NCI-H187 (cell line): ENCODE data around the gene CSMD2.

Source experiments
- DNase-seq, 2 experiments: peaks; one replicate each; lab custom pipeline; 2025; lab: John Stamatoyannopoulos, UW

Gene CSMD2

GRCh38 chr1:33640114-33640660, 524.8 kb downstream of the CSMD2 start:
- DNase-seq = no peak

- DNase-seq = no peak
These were observed 527.1 kb downstream of the CSMD2 start for GRCh38 chr1:33637846-33638440.

DNA sequence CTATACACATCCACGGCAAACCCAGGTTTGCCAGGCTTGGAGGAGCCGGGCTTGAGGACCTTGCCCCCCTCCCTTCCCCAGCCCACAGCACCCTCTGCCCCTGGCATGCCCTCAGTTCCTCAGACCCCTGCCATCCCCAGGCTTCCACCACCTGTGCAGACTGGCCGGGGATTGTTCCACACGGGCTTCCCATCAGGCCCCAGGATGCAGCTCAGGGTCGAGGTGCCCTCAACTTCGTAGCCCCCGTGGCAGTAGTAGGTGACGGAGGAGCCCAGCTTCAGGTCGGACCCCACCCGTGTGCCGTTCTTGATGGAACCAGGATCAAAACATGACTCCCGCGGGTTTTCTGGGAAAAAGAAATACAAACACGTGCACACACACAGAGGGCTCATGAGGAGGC, 528.8 kb downstream of the CSMD2 start:
- no peak for DNase-seq

- no peak for DNase-seq
These were observed 529.6 kb downstream of the CSMD2 start for GRCh38 chr1:33635336-33636012.

GRCh38 chr1:33634806-33635205, 530.2 kb downstream of the CSMD2 start:
- no peak for DNase-seq

DNA sequence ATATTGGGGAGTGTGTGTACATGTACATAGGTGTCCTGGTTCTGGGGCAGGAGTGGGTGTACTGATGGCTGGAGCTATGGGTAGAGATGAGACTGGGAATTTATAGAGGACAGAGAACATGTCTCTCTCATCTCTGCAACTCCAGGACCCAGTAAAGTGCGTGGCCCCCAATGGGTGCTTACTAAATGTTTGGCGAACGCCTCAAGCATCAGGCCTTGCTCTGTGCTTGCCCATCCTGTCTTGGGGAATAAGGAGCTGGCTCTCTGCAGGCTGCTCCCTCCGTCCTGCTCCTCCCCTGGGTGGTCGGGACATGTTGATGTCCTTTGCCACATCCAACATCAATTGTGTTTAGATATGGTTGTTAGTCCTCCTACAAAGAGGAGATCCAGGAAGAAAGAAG, 530.9 kb downstream of the CSMD2 start:
- no peak for DNase-seq

- peak; percentile 57 to 74 for DNase-seq
These were observed 531.8 kb downstream of the CSMD2 start for GRCh38 chr1:33633019-33633801.

- no peak for DNase-seq
These were observed 534.3 kb downstream of the CSMD2 start for GRCh38 chr1:33630686-33631085.

- no peak for DNase-seq
These were observed 538.2 kb downstream of the CSMD2 start for GRCh38 chr1:33626801-33627200.

DNA sequence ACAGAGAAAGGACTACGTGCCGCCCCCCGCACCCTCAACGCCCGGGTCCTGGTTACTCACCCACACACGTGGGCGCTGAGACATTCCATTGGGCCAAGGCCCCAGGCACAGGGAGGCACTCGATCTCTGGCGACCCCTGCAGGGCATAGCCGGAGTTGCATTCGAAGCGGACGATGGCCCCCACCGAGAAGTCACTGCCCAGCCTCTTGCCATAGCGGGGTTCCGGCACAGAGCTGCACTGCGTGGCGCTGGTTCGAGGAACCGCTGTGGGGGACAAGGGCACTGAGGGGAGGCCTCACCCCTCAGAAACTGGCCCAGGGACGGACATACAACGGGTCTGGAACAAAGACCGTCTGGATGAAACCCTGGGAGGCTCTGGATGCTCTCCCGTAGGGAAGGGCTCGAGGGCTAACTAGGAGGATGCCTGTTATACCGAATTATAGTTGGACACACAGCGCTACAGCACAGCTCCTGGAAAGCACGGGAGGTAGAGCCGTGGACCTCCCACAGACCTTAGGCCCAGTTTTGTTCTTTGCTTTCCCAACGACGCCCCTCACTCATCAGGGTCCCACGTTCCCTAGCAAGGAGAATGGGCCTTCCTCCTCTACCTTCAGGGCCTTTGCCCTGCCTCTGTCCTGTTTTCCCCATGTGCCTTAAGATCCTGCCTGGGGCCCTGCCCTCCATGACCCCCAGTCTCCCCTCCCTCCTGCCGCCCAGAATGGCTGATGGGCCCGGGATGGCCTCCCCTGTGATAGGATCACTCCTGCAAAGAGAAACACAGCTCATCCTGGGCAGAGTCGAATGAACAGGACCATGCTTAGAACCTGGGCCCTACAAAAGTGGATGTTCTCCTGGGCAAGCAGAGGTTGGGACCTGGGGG, 539.8 kb downstream of the CSMD2 start:
- DNase-seq = no peak

- no peak for DNase-seq
These were observed 540.6 kb downstream of the CSMD2 start for GRCh38 chr1:33624261-33624990.

GRCh38 chr1:33623811-33624210, 541.2 kb downstream of the CSMD2 start:
- no peak for DNase-seq

DNA sequence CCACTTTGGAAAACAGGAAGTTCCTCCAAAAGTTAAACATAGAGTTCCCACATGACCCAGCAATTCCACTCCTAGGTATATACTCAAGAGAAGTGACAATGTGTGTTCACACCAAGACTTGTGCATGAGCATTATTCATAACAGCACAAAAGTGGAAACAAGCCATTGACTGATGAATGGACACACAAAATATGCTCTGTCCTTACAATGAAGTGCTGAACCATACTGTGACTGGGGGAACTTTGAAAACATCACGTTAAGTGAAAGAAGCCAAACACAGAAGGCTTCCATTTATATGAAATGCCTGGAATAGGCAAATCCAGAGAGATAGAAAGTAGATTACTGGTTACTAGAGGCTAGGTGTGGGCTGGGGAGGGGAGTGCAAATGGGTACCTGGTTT, 542.3 kb downstream of the CSMD2 start:
- no peak for DNase-seq

- no peak for DNase-seq
These were observed 546.4 kb downstream of the CSMD2 start for GRCh38 chr1:33618636-33619035.

- no peak for DNase-seq
These were observed 547.6 kb downstream of the CSMD2 start for GRCh38 chr1:33617451-33617850.

DNA sequence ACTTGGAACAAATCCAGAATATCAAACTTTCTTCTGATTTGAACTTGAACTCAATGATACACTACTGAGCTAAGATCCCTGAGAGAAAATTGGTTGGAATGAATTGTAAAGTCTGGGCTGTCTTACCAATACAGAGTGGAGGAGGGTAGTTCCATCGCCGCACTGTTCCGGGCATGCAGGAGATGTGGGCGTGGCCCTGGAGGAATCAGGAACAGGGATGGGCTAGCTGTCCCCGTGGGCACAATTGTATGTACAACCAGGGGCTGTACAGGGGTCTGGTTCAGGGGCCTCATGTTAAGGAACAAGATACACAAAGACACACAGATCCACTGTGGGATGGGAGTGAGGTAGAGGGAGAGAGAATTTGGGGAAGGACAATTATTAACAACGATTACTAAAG, 548.2 kb downstream of the CSMD2 start:
- DNase-seq = no peak

DNA sequence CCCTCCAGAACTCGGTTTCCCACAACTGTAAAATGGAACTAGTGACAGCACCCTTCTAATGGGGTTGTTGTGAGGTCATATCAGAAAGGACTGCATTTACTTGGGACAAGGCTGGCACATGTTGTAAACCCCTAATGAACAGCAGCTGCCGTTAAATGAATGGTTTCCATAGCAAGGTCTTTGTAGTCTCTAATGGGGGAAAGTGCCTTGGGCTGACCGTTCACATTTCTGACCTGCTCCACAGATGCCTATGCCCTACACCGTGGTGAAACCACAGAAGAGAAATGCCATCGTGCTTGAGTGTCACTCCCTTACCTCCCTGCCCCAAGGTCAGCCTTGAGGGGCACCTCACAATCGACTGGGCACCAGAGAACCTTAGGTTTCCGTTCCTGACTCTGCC, 549.5 kb downstream of the CSMD2 start:
- no peak for DNase-seq

DNA sequence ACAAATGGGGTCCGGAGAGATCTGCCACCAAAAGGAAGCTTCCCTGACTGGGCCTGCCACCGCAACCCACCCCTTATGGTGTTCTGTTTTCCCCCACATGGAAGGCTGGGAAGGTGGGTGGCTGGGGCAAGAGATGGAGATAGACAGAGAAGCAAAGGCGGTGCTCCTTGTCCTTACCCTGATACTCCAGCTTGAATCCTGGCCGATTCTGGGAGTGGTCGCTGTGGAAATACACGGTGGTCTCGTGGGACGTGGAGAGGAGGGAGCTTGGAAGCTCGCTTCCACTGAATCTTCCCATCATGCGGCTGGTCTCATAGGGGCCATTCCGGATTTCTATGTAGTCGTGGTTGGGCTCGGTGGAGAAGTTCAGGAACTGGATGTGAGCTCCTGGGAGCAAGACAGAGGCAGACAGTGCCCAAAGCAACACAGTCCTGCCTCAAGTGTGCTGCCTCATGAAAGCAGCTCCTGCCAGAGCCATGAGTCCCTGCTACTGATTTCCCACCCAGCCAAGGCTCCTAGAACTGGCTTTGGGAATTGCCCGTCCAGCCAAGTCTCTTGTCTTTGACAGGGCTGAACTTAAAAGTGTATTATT, 554.1 kb downstream of the CSMD2 start:
- DNase-seq = no peak

DNA sequence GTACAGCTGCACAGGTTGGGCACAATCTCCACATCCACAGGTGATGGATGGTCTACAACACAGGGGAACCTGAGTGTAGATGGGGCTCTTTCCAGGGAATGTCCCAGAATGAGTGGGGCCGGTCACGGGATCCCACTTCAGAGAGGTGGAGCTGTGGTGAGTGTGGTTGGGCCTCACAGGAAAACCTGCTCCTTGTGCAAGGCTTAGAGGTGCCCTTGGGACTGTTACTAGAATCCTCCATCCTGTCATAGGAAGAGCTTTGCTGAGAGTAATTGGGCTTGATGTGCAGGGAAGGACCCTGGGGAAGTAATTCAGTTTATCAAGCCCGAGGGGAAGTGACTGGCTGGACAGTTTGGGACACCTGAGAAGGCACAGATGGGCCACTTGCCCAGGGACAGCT, 554.6 kb downstream of the CSMD2 start:
- no peak for DNase-seq

DNA sequence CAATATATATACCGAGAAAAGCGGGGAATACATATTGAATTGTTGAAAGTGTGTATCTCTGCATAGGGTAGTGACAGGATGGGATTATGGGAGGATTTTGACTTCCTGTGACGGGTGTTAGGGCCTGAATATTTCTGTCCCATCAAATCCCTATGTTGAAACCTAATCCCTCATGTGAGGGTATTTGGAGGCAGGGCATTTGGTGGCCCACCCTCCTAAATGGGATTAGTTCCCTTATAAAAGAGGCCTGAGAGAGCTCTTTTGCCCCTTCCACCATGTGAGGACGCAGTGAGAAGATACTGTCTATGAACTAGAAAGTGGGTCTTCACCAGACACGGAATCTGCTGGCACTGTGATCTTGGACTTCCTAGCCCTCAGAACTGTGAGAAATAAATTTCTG, 555.3 kb downstream of the CSMD2 start:
- DNase-seq = no peak

DNA sequence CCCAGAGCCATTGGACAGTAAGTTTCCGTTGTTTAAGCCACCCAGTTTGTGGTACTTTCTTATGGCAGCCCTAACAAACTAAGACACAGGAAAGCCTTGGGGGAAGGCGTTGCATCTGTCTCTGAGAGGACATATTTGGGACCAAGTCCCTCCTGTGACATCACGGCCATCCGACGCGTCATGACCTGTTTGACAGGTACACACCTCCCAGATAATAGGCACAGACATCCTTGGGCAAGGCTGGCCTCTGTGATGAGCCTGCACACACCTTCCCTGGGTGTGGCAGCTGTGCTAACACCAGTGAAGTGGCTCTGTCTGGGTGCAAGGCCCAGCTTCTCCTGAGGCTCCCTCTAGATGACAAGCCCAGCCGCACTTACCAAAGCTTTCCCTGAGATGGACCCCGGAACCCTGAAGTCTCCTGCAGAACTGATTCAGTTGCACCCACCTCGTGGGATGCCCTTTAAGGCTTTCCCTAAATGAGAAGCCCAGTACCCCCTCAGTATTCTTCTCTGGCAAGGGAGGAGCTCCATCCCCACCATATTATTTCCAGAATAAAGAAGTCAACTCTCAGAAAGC, 556.1 kb downstream of the CSMD2 start:
- DNase-seq = no peak
